Skin epidermis (tissue), 12 donors: ENCODE results near the gene JMJD4.

Source experiments
- H3K27ac ChIP-seq, 21 experiments: fragments of 200-600 bp; sonication (generic) in 11 of 21; one replicate each; pipeline ENCODE4 v1.5.0; 2020; ENCODE audit warnings: mild to moderate bottlenecking in 3 of 21, inconsistent platforms in 2 of 21, moderate library complexity in 2 of 21
- H3K4me3 ChIP-seq, 7 experiments: fragments of 200-600 bp; sonication (generic) in 2 of 7; one replicate each; pipeline ENCODE4 v1.5.0; 2020; ENCODE audit warnings: inconsistent platforms in 2 of 7, mild to moderate bottlenecking in 2 of 7, moderate library complexity in 1 of 7

JMJD4 gene

GRCh38 chr1:227769047-227769935 is 34.2 kb upstream of the JMJD4 start:
- no peak overlapping the region for H3K4me3 ChIP-seq

GRCh38 chr1:227768640-227769039 is 33.5 kb upstream of the JMJD4 start:
- Histone ChIP-seq H3K27ac (peak overlapping the region in 1 of 21 experiments; percentile 42), H3K4me3 (no peak overlapping the region)

More at GRCh38 chr1:227769047-227769935, 34.2 kb upstream of the JMJD4 start:
- H3K27ac ChIP-seq: peak overlapping the region in 1 of 21 experiments; percentile 5

GRCh38 chr1:227768125-227768439 is 33.0 kb upstream of the JMJD4 start:
- peak overlapping the region in 2 of 21 experiments; percentile 7 to 42 for H3K27ac ChIP-seq
- no peak overlapping the region for H3K4me3 ChIP-seq

DNA sequence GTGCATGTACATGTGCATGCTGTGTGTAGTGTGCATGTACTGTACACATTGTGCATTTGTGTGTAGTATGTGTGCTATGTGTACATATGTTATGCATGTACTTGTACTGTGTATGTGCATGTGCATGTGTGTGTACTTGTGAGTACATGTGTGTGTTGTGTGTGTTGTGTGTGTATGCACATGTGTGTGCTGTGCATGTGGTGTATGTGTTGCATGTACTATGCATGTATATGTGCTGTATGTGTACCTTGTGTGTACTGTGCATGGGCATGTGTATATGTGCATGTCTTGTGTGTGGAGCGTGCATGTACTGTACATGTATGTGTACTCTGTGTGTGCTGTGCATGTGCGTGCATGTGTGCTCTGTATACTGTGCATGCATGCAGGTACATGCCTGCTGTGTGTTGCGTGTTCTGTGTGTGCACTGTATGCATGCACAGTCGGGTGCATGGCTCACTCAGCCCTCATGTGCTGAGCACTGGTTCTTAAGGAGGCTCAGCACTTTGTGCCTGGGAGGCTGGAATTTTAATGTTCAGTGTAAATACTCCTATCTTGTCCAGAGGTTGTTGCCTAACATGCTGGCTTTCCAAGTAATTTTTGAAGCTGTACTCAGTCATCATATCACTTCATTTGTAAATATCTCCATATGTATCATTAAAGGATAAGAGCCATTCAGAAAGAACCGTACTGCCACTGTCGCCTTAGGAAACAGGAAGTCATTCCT is 32.5 kb upstream of the JMJD4 start:
- Histone ChIP-seq H3K4me3 (no peak overlapping the region), H3K27ac (peak overlapping the region in 8 of 21 experiments; percentile 38 to 89 (median 66))

- Histone ChIP-seq H3K27ac (peak overlapping the region in 14 of 21 experiments; percentile 11 to 89 (median 46)), H3K4me3 (no peak overlapping the region)
Observed at GRCh38 chr1:227766653-227767277, 31.7 kb upstream of the JMJD4 start.

DNA sequence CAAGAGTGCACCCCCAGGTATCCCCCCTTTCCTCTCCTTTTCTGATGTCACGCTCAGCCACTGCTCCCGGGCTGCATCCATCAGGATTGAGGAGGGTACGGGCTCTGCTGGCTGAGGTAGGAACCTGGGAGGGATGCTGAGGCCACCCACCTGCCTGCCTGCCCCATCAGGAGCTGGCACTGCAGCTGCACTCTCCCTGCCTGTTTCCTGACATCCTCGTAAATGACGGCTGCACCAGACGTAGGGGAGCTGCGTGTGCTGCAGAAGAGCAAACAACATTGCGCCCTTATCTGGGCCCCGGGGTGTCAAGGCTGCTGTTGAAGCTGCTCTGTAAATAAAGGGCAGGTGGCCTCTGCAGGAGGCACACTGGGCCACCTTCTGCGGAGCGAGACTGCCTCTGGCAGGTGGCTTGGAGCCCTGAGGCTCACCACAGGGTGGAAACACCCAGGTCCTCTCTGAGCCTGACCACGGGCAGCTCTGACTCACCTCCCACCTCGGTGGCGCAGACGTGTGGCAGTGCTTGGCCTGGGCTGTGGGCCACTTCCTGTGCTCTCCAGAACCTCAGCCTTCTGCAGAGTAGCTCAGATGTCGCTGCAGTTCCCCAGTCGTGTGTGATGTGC is 31.0 kb upstream of the JMJD4 start:
- peak overlapping the region in 12 of 21 experiments; percentile 14 to 89 (median 67) for H3K27ac ChIP-seq
- no peak overlapping the region for H3K4me3 ChIP-seq

GRCh38 chr1:227765261-227766014 is 30.3 kb upstream of the JMJD4 start:
- peak overlapping the region in 12 of 21 experiments; percentile 14 to 89 (median 67) for H3K27ac ChIP-seq
- no peak overlapping the region for H3K4me3 ChIP-seq

- H3K27ac ChIP-seq: peak overlapping the region in 5 of 21 experiments; percentile 15 to 89 (median 47)
- H3K4me3 ChIP-seq: no peak overlapping the region
Observed at GRCh38 chr1:227764019-227764391, 28.9 kb upstream of the JMJD4 start.

- Histone ChIP-seq H3K27ac (peak overlapping the region in 9 of 21 experiments; percentile 6 to 89 (median 47)), H3K4me3 (no peak overlapping the region)
Observed at GRCh38 chr1:227763246-227764018, 28.3 kb upstream of the JMJD4 start.

GRCh38 chr1:227762231-227762911 is 27.3 kb upstream of the JMJD4 start:
- Histone ChIP-seq H3K4me3 (no peak overlapping the region), H3K27ac (peak overlapping the region in 13 of 21 experiments; percentile 6 to 89 (median 47))

- Histone ChIP-seq H3K27ac (peak overlapping the region in 12 of 21 experiments; percentile 6 to 89 (median 49)), H3K4me3 (no peak overlapping the region)
Observed at GRCh38 chr1:227761621-227762230, 26.6 kb upstream of the JMJD4 start.

- Histone ChIP-seq H3K27ac (peak overlapping the region in 2 of 21 experiments; percentile 7 to 89), H3K4me3 (no peak overlapping the region)
Observed at GRCh38 chr1:227760377-227760776, 25.3 kb upstream of the JMJD4 start.

GRCh38 chr1:227759341-227760300 is 24.5 kb upstream of the JMJD4 start:
- peak overlapping the region in 3 of 21 experiments; percentile 7 to 89 (median 20) for H3K27ac ChIP-seq
- no peak overlapping the region for H3K4me3 ChIP-seq

- peak overlapping the region in 1 of 21 experiments; percentile 89 for H3K27ac ChIP-seq
- no peak overlapping the region for H3K4me3 ChIP-seq
Observed at GRCh38 chr1:227758366-227758765, 23.3 kb upstream of the JMJD4 start.

- Histone ChIP-seq H3K27ac (peak overlapping the region in 1 of 21 experiments; percentile 32), H3K4me3 (no peak overlapping the region)
Observed at GRCh38 chr1:227757781-227758180, 22.7 kb upstream of the JMJD4 start.
